HepG2 (cell line): ENCODE measurements around the gene LRRC74B. TPM values are rescaled to one million over a fixed set of nuclear protein-coding genes. Genes with fewer than 3 reads are reported as not detected.

Experiments used
- CEBPG ChIP-seq: IDR thresholded peaks from 2 replicates; pipeline ENCODE4 v1.6.1; 2016
- CHCHD3 ChIP-seq: sonication (generic); formaldehyde crosslinking; IDR thresholded peaks from 2 replicates; pipeline ENCODE4 v1.8.0; 2022; ENCODE audit warnings: mild to moderate bottlenecking, missing genetic modification reagents, moderate library complexity
- PBX3 ChIP-seq: sonication (generic); formaldehyde crosslinking; IDR thresholded peaks from 2 replicates; pipeline ENCODE4 v1.8.1; 2023; ENCODE audit warnings: missing genetic modification reagents, inconsistent platforms, borderline replicate concordance
- RBFOX2 ChIP-seq: fragments of 200-400 bp; formaldehyde crosslinking; IDR thresholded peaks from 2 replicates; pipeline ENCODE4 v1.6.1; 2017; ENCODE audit warnings: low read depth, mild to moderate bottlenecking, low read length
- SATB2 ChIP-seq: sonication (generic); formaldehyde crosslinking; IDR thresholded peaks from 2 replicates; pipeline ENCODE4 v1.5.0; 2020; ENCODE audit warnings: missing genetic modification reagents
- SKI ChIP-seq: fragments of 450-650 bp; IDR thresholded peaks from one replicate; pipeline ENCODE4 v1.6.1; 2018; ENCODE audit warnings: mild to moderate bottlenecking; ENCODE audit not compliant: partially characterized antibody
- ZBED4 ChIP-seq: sonication (generic); formaldehyde crosslinking; IDR thresholded peaks from 2 replicates; pipeline ENCODE4 v1.4.0; 2020; ENCODE audit warnings: missing genetic modification reagents, borderline replicate concordance
- ZNF720 ChIP-seq: sonication (generic); formaldehyde crosslinking; IDR thresholded peaks from 2 replicates; pipeline ENCODE4 v1.4.0; 2020; ENCODE audit warnings: missing genetic modification reagents
- polyA plus RNA-seq, 8 experiments: library from polyadenylated mRNA; depleted of rRNA in 3 of 8; stranded (reverse) in 7 of 8; unstranded in 1 of 8; fragments of >200 nt; fragmentation: Illumina TruSeq in 4 of 8; extraction: Trizol in 4 of 8; gene quantifications; 2 replicates each; pipeline versions ENCODE4 v1.2.1 to v1.2.3, GENCODE V29; 2011 to 2016; ENCODE audit warnings: low read depth in 4 of 8, missing spikeins in 1 of 8, mixed read lengths in 1 of 8; ENCODE audit not compliant: insufficient read depth in 1 of 8
- total RNA-seq, 5 experiments: library from RNA; depleted of rRNA; stranded (reverse); fragments of >200 nt; fragmentation: Illumina TruSeq; extraction: Trizol; gene quantifications; 2 replicates each; pipeline ENCODE4 v1.2.3, GENCODE V29; 2016; ENCODE audit warnings: low read depth in 1 of 5
- TF ChIP-seq, protein P1 (sequence below): conservative IDR thresholded peaks from 2 replicates; pipeline ENCODE4 v1.6.1; 2018; ENCODE audit warnings: missing genetic modification reagents
- TF ChIP-seq, protein P2 (sequence below): sonication (generic); formaldehyde crosslinking; IDR thresholded peaks from 2 replicates; pipeline ENCODE4 v1.9.0; 2022; ENCODE audit warnings: low read depth, missing genetic modification reagents
- TF ChIP-seq, protein P3 (sequence below): sonication (generic); formaldehyde crosslinking; IDR thresholded peaks from 2 replicates; pipeline ENCODE4 v1.5.1; 2020; ENCODE audit warnings: mild to moderate bottlenecking, moderate library complexity, missing genetic modification reagents
- TF ChIP-seq, protein P4 (sequence below): sonication (generic); formaldehyde crosslinking; IDR thresholded peaks from 2 replicates; pipeline ENCODE4 v1.4.0; 2020; ENCODE audit warnings: missing genetic modification reagents

Gene LRRC74B
- total and polyA plus RNA-seq, 2 of the 13 experiments (the other 11 are each of a cell fraction or from before 2014, with no cell fraction given): not detected

DNA sequence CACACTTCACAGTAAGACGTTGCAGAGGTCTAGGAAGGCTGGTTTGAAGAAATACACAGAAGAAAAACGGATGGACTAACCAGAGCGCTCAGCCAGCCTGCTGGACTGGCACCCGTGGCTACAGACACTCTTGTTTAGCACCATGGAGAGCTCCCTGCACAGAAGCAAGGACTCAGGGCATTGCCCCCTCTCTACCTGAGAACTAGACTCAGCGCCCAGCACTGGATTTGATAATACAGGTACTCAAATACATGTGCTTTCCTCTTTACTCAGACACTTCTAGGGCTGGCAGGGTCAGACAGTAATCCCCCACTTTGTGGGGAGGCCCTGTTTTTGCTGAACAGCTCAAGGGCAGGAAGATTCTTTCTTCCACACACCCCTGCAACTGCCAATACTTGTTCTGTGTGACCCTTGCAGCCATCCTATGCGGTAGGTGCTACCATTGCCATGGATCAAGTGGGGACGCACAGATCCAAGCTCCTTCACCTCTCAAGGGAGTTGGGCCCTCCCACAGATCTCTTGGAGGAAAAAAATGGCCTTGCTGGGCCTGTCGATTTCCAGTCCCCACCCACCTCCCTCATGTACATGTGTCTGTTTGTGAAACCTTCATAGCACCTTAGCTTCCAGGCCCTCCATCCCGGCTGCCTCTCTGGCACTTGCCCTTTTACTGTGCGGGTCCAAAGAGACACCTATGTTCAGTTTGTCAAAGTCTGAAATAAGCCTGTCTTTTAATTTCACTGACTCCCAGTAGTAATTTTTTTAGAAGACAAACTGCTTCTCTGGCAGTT is 35.9 kb upstream of the LRRC74B start (continued):
- TF ChIP-seq, protein P1, sequence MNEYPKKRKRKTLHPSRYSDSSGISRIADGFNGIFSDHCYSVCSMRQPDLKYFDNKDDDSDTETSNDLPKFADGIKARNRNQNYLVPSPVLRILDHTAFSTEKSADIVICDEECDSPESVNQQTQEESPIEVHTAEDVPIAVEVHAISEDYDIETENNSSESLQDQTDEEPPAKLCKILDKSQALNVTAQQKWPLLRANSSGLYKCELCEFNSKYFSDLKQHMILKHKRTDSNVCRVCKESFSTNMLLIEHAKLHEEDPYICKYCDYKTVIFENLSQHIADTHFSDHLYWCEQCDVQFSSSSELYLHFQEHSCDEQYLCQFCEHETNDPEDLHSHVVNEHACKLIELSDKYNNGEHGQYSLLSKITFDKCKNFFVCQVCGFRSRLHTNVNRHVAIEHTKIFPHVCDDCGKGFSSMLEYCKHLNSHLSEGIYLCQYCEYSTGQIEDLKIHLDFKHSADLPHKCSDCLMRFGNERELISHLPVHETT (CRISPR knock-in tag): 0 out of 2 replicates have a peak, but pooled peaks have one; percentile 72
- TF ChIP-seq, protein P2, sequence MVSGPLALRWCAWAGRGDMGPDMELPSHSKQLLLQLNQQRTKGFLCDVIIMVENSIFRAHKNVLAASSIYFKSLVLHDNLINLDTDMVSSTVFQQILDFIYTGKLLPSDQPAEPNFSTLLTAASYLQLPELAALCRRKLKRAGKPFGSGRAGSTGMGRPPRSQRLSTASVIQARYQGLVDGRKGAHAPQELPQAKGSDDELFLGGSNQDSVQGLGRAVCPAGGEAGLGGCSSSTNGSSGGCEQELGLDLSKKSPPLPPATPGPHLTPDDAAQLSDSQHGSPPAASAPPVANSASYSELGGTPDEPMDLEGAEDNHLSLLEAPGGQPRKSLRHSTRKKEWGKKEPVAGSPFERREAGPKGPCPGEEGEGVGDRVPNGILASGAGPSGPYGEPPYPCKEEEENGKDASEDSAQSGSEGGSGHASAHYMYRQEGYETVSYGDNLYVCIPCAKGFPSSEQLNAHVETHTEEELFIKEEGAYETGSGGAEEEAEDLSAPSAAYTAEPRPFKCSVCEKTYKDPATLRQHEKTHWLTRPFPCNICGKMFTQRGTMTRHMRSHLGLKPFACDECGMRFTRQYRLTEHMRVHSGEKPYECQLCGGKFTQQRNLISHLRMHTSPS: peak; percentile 69
- TF ChIP-seq RBFOX2 (no peak), ZNF720 (CRISPR knock-in tag) (no peak), CHCHD3 (CRISPR knock-in tag) (0 out of 2 replicates have a peak, but pooled peaks have one; percentile 38), ZBED4 (CRISPR knock-in tag) (peak; percentile 78), SKI (no peak), CEBPG (CRISPR knock-in tag) (peak; percentile 39; the same call in 1 of the 2 replicates), SATB2 (CRISPR knock-in tag) (0 out of 2 replicates have a peak, but pooled peaks have one; percentile 78), PBX3 (CRISPR knock-in tag) (no peak)
- TF ChIP-seq, protein P3, sequence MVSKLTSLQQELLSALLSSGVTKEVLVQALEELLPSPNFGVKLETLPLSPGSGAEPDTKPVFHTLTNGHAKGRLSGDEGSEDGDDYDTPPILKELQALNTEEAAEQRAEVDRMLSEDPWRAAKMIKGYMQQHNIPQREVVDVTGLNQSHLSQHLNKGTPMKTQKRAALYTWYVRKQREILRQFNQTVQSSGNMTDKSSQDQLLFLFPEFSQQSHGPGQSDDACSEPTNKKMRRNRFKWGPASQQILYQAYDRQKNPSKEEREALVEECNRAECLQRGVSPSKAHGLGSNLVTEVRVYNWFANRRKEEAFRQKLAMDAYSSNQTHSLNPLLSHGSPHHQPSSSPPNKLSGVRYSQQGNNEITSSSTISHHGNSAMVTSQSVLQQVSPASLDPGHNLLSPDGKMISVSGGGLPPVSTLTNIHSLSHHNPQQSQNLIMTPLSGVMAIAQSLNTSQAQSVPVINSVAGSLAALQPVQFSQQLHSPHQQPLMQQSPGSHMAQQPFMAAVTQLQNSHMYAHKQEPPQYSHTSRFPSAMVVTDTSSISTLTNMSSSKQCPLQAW (CRISPR knock-in tag): 0 out of 2 replicates have a peak, but pooled peaks have one; percentile 30
- TF ChIP-seq, protein P4, sequence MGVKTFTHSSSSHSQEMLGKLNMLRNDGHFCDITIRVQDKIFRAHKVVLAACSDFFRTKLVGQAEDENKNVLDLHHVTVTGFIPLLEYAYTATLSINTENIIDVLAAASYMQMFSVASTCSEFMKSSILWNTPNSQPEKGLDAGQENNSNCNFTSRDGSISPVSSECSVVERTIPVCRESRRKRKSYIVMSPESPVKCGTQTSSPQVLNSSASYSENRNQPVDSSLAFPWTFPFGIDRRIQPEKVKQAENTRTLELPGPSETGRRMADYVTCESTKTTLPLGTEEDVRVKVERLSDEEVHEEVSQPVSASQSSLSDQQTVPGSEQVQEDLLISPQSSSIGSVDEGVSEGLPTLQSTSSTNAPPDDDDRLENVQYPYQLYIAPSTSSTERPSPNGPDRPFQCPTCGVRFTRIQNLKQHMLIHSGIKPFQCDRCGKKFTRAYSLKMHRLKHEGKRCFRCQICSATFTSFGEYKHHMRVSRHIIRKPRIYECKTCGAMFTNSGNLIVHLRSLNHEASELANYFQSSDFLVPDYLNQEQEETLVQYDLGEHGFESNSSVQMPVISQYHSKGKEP (CRISPR knock-in tag): peak; percentile 96
